Measurements from ENCODE around the gene COQ10B. TPM values are rescaled to one million over a fixed set of nuclear protein-coding genes. Genes with fewer than 3 reads are reported as not detected.
"Not testable (repeated sequence)": the region's sequence is repeated elsewhere in the genome, so short reads cannot be mapped to it uniquely, and the experiment has no call there.

Gene COQ10B
- total RNA-seq, 1 donor, result 69.5 TPM

- TF ChIP-seq, protein P1, sequence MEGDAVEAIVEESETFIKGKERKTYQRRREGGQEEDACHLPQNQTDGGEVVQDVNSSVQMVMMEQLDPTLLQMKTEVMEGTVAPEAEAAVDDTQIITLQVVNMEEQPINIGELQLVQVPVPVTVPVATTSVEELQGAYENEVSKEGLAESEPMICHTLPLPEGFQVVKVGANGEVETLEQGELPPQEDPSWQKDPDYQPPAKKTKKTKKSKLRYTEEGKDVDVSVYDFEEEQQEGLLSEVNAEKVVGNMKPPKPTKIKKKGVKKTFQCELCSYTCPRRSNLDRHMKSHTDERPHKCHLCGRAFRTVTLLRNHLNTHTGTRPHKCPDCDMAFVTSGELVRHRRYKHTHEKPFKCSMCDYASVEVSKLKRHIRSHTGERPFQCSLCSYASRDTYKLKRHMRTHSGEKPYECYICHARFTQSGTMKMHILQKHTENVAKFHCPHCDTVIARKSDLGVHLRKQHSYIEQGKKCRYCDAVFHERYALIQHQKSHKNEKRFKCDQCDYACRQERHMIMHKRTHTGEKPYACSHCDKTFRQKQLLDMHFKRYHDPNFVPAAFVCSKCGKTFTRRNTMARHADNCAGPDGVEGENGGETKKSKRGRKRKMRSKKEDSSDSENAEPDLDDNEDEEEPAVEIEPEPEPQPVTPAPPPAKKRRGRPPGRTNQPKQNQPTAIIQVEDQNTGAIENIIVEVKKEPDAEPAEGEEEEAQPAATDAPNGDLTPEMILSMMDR (IDR thresholded peaks at IDR 0.05; ENCODE audit: insufficient read depth, low read depth, low read length), result no peak
Measured at GRCh38 chr2:197423307-197423706, 30.0 kb upstream of the COQ10B start.

GRCh38 chr2:197425550-197425949, 27.8 kb upstream of the COQ10B start:
- DNase-seq (ENCODE audit: low read depth), result no peak
- TF ChIP-seq, protein P1 (IDR thresholded peaks at IDR 0.05; ENCODE audit: insufficient read depth, low read depth, low read length), result no peak
- no peak overlapping the region for H3K4me3 ChIP-seq (ENCODE audit: low read depth, low read length)

More at GRCh38 chr2:197423307-197423706, 30.0 kb upstream of the COQ10B start:
- no peak overlapping the region for H3K4me3 ChIP-seq (ENCODE audit: low read depth, low read length)
- DNase-seq (ENCODE audit: low read depth), result no peak

- TF ChIP-seq, protein P1 (IDR thresholded peaks at IDR 0.05; ENCODE audit: insufficient read depth, low read depth, low read length), result no peak
Measured at GRCh38 chr2:197426723-197427603, 26.4 kb upstream of the COQ10B start.

GRCh38 chr2:197427986-197428385, 25.4 kb upstream of the COQ10B start:
- no peak for DNase-seq (ENCODE audit: low read depth)
- TF ChIP-seq, protein P1 (IDR thresholded peaks at IDR 0.05; ENCODE audit: insufficient read depth, low read depth, low read length), result no peak
- no peak overlapping the region for H3K4me3 ChIP-seq (ENCODE audit: low read depth, low read length)

More at GRCh38 chr2:197426723-197427603, 26.4 kb upstream of the COQ10B start:
- H3K4me3 ChIP-seq (ENCODE audit: low read depth, low read length), result no peak overlapping the region
- DNase-seq (ENCODE audit: low read depth), result peak; percentile 68

- H3K4me3 ChIP-seq (ENCODE audit: low read depth, low read length), result peak overlapping the region; percentile 17
- no peak for DNase-seq (ENCODE audit: low read depth)
- TF ChIP-seq, protein P1 (IDR thresholded peaks at IDR 0.05; ENCODE audit: insufficient read depth, low read depth, low read length), result no peak
Measured at GRCh38 chr2:197431858-197432257, 21.5 kb upstream of the COQ10B start.

DNA sequence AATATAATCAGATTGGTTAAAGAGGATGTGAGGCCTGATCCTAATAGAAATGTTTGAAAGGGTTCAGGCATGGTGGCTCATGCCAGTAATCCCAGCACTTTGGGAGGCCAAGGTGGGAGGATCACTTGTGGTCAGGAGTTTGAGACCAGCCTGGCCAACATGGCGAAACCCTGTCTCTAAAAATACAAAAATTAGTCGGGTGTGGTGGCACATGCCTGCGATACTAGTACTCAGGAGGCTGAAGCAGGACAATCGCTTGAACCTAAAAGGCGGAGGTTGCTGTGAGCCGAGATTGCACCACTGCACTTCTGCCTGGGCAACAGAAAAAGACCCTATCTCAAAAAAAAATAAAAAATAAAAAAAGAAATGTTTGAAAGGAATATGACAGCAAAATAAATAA, 20.8 kb upstream of the COQ10B start:
- H3K4me3 ChIP-seq (ENCODE audit: low read depth, low read length), result peak overlapping the region; percentile 100
- not testable (repeated sequence) for DNase-seq (ENCODE audit: low read depth)

DNA sequence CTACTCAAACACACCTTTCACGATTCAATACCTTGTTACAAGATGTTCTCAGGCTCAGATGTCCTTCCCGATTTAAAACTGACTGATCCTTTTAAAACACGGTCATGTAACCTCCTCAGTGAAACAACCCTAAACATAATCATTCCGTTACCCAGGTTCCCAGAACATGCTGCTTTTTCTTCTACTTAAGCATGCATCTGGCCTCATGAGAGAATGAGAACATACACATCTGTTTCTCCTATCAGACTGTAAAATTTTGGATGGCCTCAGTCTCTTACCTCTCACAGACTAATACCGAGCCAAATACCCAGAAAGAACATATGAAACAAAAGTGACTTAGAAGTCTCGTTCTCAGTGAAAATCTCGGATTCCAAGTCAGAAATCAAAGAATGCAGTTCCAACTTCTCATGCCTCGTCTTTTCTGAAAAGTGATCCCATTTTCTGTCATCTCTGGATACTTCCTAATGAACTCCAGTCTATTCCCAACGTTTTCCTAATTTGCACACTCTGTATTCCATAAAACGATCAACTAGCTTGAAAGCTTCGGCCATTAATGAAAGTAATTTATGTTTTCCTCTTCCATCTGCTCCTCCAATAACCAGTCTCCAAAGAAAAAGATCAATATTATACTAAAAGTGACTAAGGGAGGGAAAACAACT, 19.4 kb upstream of the COQ10B start:
- peak overlapping the region; percentile 100 for H3K4me3 ChIP-seq (ENCODE audit: low read depth, low read length)
- TF ChIP-seq, protein P1 (IDR thresholded peaks at IDR 0.05; ENCODE audit: insufficient read depth, low read depth, low read length), result no peak
- peak; percentile 23 for DNase-seq (ENCODE audit: low read depth)

All from fibroblast of villous mesenchyme (primary cell).